GM21717 (cell line): Measurements from ENCODE around the gene RPS14.
A peak's percentile ranks its signal among the peaks of the same experiment; 100 is the strongest.
"Not testable (repeated sequence)": the region's sequence is repeated elsewhere in the genome, so short reads cannot be mapped to it uniquely, and the experiment has no call there.

ENCODE experiments used
- ATAC-seq: cut with Tn5 transposase; IDR thresholded peaks from one replicate; pipeline ENCODE4 v1.9.1; 2021; ENCODE audit warnings: mild to moderate bottlenecking, moderate library complexity; ENCODE audit not compliant: unreplicated experiment

The RPS14 gene

DNA sequence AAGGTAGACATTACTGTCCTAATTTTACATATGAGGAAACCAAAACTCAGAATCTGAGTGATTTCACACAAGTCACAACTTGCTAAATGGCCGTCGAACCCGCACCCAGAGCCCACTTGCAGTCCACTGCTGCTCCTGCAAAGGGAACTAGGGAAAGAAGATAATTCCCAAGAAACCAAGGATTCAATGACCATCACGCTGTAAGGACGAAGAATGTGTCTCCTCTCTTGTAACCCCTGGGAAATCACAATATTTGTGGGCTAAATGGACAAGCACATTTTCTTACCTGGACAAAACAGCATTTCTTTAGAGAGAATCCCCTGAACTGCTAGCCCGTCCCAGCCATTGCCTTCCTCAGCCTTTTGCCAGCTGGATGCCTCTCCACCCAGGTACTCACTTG, 2.4 kb downstream of the RPS14 start:
- ATAC-seq, result no peak

DNA sequence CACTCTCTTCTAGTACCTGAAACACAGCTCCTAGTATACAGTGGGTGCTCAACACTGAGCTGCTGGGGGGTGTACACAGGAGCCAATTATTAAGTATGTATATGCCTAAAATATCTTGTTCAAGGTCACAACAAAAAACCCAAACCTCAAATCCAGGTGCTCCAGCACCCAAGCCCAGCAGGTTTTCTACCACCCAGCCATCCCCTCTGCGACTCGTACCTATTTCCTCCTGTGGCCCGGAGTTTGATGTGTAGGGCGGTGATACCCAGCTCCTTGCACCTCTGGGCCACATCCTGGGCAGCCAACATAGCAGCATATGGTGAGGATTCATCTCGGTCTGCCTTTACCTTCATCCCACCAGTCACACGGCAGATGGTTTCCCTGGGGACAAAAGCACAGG, 3.0 kb downstream of the RPS14 start:
- no peak for ATAC-seq

DNA sequence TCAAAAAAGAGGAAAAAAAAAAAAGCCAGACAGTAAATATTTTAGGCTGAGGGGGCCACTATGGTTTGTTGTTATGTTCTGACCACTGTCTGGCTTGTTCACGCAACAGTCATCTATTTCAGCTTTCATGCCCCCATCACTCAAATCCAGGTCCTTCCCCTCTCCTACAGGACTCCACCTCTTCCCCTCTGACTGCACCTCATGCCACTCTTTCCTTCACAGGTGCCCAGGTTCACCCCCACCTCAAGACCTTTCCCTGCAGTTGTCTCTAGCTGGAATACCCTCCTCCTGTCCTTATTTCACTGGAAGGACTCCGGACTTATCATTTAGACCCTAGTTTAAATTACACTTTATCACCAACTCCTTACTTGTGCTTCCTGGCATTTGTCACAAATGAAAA, 3.5 kb downstream of the RPS14 start:
- ATAC-seq, result no peak

DNA sequence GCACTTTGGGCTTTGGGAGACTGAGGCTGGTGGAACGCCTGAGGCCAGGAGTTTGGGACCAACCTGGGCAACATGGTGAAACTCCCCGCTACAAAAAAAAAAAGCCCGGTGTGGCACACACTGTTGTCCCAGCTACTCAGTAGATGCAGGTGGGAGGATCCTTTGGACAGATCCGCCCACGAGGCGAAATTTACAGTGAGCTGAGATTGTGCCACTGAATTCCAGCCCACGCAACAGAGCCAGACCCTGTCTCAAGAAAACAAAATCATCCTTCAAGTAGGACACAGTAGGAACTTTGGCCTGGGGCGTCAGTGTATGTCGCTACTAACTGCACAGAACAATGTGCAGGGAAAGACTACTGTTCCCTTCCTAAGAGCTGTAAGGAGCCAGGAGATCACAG, 4.8 kb downstream of the RPS14 start:
- no peak for ATAC-seq

DNA sequence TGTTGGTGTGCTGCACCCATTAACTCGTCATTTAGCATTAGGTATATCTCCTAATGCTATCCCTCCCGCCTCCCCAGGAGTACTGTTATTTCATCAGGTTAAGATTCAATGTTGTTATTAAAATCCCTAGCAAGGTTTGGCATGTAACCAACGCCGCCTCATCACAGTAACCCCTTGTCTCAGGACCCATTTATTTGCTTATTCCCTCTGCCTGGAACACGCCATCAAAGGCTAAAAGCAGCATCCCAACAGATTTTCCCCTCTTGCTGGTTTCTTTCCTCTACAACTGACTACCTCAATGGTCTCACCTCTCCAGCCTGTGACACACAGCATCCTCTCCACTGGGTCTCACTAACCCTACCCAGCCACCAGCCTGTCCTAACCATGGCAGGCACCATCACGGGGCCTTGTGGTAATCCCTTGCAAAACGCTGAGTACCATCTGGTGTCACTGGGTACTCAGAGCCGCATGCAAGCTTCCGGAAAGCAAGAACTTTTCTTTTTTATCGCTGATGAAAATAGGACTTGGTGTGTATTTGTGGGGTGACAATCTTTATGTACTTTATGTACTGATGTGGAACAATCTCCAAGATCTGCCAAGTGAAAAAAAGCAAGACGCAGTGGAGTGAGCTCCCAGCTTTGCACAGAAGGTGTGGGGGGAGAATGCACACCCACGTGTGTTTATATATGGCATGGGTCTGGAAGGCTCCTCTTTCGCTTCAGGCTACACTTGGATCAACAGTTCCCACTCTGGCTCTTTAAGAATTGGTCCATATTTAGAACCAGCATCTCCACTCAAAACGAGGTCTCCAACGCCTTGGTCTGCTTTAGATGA, 6.1 kb downstream of the RPS14 start:
- ATAC-seq, result no peak

DNA sequence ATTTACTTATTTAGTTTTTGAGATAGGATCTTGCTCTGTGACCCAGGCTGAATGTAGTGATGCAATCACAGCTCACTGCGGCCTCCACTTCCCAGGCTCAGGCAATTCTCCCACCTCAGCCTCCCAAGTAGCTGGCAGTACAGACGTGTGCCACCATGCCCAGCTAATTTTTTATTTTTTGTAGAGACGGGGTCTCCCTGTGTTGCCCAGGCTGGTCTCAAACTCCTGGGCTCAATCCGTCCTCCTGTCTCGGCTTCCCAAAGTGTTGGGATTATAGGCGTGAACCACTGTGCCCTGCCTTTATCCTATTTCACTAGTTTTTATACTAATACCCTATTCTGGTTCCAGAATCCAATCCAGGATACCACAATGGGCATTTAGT, 6.8 kb downstream of the RPS14 start:
- ATAC-seq, result no peak

DNA sequence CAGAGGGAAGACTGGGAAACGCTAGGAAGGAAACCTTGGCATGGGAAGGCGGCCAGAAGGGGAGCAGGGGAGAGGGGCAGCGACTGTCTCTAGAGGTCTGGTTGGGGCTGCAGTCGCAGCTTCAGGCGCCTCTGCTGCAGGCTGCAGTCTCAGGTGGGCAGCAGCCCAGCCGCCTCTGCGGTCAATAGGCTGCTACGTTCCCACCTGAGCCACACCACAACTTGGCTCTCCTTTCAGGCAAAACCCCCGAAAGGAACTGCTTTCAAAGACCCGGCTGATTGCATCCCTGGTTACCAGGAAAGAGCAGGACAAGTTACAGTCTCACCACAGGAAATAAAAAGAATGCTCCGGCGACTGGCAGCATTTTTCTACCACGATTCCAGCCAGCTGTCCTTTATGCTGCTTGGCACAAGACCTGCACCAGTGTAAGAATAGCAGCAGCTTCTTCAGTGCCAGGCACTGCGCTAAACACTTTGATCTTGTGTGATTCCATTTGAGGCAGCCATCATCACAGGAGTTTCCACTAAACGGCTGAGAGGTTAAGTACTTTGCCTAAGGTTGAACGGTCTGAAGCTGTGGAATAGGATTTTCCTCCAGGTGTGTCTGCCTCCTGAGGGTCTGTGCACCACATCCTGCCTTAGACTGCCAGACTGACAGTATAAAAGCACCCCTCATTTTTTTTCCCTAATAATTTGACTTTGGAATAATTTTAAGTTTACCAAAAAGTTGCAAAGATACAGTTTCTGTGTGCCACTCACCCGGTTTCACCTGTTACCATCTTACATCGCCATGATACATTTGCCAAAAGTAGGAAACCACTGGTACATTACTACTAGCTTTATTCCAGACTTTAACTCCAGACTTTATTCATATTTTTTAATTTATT, 7.5 kb downstream of the RPS14 start:
- no peak for ATAC-seq

DNA sequence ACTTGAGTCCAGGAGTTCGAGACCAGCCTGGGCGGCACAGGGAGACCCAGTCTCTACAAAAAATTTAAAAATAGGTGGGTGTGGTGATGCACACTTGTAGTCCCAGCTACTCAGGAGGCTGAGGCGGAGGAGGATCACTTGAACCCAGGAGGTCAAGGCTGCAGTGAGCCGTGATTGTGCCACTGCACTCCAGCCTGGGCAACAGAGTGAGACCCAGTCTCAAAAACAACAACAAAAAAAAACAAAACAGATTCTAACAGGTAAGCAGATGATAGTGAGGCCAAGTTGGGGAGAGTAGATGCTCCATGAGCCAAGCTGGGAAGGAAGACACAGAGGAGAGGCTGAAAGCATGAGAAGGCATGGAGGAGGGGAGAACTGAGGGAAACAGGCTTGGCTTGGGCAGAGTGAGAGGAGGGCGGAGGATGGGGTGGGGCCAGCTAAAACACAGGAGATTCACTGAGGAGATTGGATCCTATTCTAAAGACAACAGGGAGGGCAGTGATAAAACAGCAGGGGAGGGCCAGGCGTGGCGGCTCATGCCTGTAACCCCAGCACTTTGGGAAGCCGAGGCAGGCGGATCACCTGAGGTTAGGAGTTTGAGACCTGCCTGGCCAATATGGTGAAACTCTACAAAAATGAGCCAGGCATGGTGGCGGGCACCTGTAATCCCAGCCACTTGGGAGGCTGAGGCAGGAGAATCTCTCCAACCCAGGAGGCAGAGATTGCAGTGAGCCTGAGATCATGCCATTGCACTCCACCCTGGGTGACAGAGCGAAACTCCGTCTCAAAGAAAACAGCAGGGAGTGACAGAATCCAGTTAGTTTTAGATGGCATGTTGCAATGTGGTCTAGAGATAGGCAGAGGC, 8.4 kb downstream of the RPS14 start:
- no peak for ATAC-seq

DNA sequence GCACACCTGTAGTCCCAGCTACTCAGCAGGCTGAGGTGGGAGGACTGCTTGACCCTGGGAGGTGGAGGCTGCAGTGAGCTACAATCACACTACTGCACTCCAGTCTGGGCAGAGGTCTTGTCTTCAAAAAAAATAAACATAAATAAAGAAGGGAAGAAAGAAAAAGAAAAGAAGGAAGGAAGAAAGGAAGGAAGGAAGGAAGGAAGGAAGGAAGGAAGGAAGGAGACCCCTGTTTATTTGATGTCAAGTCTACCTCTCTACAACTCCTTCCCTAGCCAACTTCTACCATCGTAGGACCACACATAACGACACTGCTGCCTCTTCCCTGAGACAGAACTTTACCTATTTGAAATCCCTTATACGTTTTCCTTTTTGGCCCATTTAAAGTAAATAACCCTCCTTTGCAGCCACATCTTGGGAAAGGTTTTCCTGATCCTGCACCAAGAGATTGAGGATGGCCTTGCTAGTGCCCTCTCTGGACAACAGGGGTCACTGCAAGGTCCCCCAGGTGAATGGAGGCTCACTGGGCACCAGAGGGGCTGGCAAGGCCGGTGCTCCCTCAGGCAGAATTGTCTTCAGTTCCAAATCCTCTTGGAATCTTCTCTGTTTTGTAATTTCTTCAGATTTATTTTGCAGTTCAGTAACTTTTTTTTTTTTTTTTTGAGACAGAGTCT, 10.5 kb downstream of the RPS14 start:
- no peak for ATAC-seq

DNA sequence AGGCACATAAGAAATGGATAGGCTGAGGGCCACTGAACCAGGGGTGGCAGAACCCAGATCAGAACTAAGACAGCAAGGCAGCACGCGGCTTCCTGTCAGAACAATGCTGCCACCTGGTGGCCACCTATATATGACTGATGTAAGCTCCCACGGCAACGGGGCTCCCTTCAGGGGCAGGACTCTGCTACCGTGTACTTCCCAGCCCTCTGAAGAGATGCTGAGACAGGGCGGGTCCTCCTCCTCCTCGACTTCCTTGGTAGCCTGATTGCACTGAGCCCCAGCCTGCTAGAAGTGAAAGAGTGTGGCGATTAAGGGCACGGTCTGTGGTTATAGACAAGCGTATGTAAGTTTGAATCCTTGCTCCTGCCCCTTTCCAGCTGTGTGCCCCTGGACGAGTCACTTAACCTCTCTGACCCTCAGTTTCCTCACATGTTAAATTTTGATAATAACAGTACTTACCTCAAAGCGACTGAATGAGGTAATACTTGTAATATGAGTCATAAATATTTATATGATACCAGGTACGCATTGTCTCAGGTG, 13.3 kb downstream of the RPS14 start:
- peak; percentile 96 for ATAC-seq

DNA sequence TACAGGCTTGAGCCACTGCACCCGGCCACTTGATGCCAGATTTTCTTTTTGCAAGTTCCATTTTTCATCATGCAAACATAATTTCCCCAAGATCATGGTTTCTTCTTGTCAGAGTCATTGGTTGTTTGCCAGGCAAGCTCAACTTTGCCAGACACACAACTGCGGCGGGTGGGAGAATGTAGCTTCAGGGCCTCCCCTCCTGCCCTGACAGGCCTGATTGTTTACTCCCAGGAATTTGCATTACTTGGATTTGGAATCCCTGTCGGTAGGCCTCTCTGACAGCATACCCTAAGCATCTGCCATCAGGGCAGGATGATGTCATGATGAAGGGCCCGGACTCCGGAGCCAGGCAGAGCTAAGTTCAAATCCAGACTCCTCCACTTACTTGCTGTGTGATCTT, 15.1 kb downstream of the RPS14 start:
- no peak for ATAC-seq

DNA sequence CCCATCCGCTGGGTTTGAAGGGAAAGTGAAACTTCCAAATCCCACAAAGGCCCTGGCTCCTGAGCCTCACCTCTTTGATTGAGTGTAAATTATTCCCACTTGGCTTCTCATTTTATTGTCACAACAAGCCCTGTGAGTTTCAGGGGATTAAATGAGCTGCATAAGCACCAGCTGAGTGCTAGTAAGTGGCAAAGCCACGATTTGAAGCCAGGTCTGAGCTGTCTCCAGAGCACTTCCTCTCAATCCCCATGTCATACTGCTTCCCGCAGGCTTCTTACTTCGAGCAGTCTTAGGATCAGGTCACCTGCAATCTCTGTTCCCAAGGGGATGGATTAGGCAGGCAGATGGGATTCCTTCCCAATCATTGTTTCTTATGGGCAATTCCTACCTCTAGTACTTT, 18.0 kb downstream of the RPS14 start:
- ATAC-seq, result no peak

DNA sequence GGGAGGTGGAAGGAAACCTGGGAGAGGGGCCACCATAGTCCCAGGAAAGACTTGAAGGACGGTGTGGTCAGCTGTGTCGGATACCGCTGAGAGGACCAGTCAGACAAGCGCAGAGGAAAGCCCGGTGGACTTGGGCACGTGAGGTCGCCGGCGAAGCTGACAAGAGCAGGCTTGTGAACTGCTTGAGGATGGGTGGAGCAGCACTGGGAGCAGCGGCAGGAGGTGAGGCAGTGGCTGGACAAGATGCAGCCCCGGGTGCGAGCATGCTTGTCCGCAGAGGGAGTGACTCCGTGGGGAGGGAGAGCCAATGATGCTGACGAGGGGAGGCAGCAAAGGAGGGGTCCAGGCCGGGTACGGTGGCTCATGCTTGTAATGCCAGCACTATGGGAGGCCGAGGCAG, 18.5 kb downstream of the RPS14 start:
- ATAC-seq, result no peak

DNA sequence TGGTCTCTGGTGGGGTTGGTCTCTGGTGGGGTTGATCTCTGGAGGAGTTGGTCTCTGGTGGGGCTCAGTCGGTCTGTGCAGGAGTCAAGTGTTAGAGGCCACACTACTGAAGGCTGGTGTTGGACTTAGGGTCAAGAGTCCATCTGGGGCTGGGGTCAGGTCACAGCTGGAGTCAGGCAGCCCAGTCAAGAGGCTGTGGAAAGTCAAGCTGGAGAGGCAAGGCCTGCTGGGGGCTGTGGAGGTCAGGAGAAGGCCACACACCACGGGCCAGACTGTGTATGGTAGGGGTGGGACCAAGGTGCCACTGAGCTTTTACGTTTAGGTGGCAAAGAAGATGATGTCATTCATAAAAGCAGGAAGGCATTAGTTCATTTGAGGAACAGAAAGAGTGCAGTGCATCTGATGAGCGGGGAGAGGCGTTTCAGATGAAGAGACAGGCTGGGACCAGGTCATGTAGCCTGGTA, 20.1 kb downstream of the RPS14 start:
- peak; percentile 63 for ATAC-seq

DNA sequence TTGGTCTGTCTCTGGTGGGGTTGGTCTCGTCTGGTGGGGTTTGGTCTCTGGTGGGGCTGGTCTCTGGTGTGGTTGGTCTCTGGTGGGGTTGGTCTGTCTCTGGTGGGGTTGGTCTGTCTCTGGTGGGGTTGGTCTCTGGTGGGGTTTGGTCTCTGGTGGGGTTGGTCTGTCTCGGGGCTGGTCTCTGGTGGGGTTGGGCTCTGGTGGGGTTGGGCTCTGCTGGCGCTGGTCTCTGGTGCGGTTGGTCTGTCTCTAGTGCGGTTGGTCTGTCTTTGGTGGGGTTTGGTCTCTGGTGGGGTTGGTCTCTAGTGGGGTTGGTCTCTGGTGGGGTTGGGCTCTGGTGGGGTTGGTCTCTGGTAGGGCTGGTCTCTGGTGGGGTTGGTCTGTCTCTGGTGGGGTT, 20.6 kb downstream of the RPS14 start:
- ATAC-seq, result no peak

DNA sequence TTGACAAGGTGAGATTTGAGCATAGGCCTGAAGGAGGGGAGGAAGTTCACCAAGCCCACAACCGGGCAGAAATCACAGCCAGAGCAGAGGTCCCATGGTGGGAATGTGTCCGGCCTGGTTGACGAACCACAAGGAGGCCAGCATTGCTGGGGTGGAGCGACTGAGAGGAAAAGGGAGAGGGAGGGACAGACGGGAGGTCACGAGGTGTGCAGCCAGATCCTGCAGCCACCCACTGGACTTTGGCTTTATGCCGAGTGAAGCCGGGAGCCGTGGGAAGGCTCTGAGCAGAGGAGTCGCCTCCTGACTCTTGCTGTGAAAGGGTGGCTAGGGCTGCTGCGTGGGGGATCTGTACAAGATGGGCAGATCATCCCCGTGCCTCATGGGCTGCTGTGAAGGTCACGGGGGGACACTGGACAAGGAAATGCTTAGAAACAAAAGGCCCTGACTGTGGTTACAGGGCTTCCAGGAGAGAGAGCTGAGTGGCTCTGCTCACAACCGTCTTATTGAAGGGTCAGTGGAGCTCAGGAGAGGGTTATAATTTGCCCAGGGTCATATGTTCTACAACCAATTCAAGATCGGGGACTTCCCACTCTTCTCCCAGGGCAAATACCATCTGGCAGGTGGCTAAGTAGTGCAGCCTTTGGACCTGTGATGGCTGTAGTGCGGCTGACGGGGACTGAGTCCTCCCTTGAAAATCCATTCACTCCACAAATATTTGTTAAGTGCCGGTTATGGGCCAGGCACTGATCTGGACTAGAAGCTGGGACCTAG, 21.2 kb downstream of the RPS14 start:
- ATAC-seq, result no peak

DNA sequence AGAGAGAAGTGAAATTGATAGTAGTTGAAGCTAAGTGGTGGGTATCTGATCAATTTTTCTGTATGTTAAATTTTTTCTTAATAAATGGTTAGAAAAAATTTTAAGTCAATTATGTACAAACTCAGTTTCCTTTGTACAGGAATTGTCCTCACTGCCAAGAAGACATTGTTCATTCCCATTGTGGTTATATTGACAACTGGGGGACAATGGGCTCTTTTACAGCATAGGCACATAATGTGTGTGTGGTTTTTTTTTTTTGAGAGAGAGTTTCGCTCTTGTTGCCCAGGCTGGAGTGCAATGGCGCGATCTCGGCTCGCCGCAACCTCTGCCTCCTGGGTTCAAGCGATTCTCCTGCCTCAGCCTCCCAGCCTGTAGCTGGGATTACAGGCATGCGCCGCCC, 23.4 kb downstream of the RPS14 start:
- ATAC-seq, result not testable (repeated sequence)

DNA sequence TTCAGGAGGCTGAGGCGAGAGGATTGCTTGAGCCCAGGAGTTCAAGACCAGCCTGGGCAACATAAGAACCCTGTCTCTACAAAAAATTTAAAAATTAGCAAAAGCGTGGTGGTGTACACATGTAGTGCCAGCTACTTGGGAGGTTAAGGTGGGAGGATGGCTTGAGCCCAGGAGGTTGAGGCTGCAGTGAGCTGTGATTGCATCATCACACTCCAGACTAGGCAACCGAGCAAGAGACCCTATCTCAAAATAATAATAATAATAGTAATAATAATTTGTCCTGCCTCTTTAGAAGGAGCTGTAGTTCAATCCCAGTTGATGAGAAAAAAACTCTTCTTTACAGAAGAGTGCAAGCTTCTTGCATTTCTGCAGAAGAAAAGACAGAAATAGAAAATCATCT, 26.8 kb downstream of the RPS14 start:
- ATAC-seq, result no peak

DNA sequence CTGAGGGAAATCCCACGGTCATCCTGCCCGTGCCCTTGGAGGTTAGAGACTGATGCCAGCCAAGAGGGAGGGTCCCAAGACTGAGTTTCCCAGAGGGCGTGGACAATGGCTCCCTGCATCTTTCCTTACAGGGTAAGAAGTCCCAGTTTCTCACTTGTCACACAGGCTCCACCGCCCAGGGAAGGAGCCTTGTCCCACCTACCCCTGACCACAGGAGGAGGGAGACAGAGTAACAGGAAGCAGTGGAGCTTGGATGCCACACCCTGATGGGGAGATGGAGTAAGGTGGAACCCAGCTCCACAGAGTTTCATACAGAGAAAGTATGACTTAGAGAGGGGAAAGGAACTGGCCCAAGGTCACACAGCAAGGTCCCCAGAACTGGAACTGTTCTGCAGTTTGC, 27.5 kb downstream of the RPS14 start:
- no peak for ATAC-seq
